ENCODE results near the gene MYO9A. TPM values are rescaled to one million over a fixed set of nuclear protein-coding genes. Genes with fewer than 3 reads are reported as not detected.

MYO9A gene
- total RNA-seq, 1 donor from 2014 or later: 111 TPM

DNA sequence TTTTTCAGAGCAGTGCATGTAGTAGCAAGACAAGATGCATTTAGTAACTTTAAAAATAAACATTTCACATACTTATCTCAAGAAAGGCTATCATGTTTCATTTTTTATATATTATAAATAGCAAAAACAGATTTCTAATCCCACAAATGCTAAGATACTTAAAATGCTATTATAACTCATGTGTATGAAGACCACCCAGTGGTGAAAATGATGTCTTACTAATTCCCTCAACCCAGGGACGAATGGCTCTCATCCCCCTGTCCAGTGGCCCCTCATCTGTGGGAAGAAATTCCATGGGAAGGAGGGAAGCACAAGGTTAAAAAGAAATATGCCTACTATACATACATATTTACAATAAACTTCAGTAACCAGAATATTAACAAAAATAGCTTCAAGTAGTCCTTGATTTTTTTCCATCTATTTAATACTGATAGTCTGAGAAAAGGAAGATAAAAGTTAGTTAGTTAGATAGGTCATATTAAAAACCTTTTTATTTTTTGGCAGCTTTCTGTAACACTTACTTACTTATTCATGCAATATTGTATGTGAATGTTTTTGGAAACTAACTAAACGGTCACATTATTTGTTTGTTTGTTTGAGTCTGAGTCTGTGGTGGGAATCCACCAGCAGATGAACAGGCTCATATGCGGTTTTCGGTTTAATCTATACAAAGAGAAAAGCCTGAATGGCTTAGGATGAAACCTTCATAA is 292.8 kb downstream of the MYO9A start:
- Mint-ChIP-seq H3K36me3 (ENCODE audit: unreplicated experiment) (peaks cover 23% of the 10 kb centered on the region), H3K4me1 (ENCODE audit: low read depth, unreplicated experiment) (peaks cover 19% of the 10 kb centered on the region)

GRCh38 chr15:71823801-71824200 is 294.1 kb downstream of the MYO9A start:
- Mint-ChIP-seq H3K27ac (ENCODE audit: unreplicated experiment) (no peak overlapping the region), H3K36me3 (ENCODE audit: unreplicated experiment) (peaks cover 26% of the 10 kb centered on the region), H3K4me1 (ENCODE audit: low read depth, unreplicated experiment) (peaks cover 17% of the 10 kb centered on the region), H3K27me3 (ENCODE audit: unreplicated experiment) (no peaks in the 10 kb centered on the region), H3K9me3 (ENCODE audit: unreplicated experiment) (no peaks in the 10 kb centered on the region), H3K4me3 (ENCODE audit: unreplicated experiment) (no peak overlapping the region)
- TF ChIP-seq, protein P1, sequence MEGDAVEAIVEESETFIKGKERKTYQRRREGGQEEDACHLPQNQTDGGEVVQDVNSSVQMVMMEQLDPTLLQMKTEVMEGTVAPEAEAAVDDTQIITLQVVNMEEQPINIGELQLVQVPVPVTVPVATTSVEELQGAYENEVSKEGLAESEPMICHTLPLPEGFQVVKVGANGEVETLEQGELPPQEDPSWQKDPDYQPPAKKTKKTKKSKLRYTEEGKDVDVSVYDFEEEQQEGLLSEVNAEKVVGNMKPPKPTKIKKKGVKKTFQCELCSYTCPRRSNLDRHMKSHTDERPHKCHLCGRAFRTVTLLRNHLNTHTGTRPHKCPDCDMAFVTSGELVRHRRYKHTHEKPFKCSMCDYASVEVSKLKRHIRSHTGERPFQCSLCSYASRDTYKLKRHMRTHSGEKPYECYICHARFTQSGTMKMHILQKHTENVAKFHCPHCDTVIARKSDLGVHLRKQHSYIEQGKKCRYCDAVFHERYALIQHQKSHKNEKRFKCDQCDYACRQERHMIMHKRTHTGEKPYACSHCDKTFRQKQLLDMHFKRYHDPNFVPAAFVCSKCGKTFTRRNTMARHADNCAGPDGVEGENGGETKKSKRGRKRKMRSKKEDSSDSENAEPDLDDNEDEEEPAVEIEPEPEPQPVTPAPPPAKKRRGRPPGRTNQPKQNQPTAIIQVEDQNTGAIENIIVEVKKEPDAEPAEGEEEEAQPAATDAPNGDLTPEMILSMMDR (IDR thresholded peaks at IDR 0.05; ENCODE audit: partially characterized antibody, unreplicated experiment): no peak
- DNase-seq: no peak

More for the DNA sequence above, 292.8 kb downstream of the MYO9A start:
- no peak for DNase-seq
- H3K27me3 Mint-ChIP-seq (ENCODE audit: unreplicated experiment): no peaks in the 10 kb centered on the region
- TF ChIP-seq, protein P1 (IDR thresholded peaks at IDR 0.05; ENCODE audit: partially characterized antibody, unreplicated experiment): no peak
- no peaks in the 10 kb centered on the region for H3K9me3 Mint-ChIP-seq (ENCODE audit: unreplicated experiment)
- H3K27ac Mint-ChIP-seq (ENCODE audit: unreplicated experiment): no peak overlapping the region
- no peak overlapping the region for H3K4me3 Mint-ChIP-seq (ENCODE audit: unreplicated experiment)

GRCh38 chr15:71822890-71823630 is 294.9 kb downstream of the MYO9A start:
- no peak for DNase-seq
- peaks cover 4% of the 10 kb centered on the region for H3K27me3 Mint-ChIP-seq (ENCODE audit: unreplicated experiment)
- H3K36me3 Mint-ChIP-seq (ENCODE audit: unreplicated experiment): peaks cover 28% of the 10 kb centered on the region
- no peak overlapping the region for H3K4me3 Mint-ChIP-seq (ENCODE audit: unreplicated experiment)
- peaks cover 17% of the 10 kb centered on the region for H3K4me1 Mint-ChIP-seq (ENCODE audit: low read depth, unreplicated experiment)
- TF ChIP-seq, protein P1 (IDR thresholded peaks at IDR 0.05; ENCODE audit: partially characterized antibody, unreplicated experiment): no peak
- no peak overlapping the region for H3K27ac Mint-ChIP-seq (ENCODE audit: unreplicated experiment)
- H3K9me3 Mint-ChIP-seq (ENCODE audit: unreplicated experiment): no peaks in the 10 kb centered on the region

GRCh38 chr15:71821547-71822129 is 296.3 kb downstream of the MYO9A start:
- H3K4me1 Mint-ChIP-seq (ENCODE audit: low read depth, unreplicated experiment): peaks cover 12% of the 10 kb centered on the region
- no peak overlapping the region for H3K27ac Mint-ChIP-seq (ENCODE audit: unreplicated experiment)
- peaks cover 2% of the 10 kb centered on the region for H3K9me3 Mint-ChIP-seq (ENCODE audit: unreplicated experiment)
- peaks cover 4% of the 10 kb centered on the region for H3K27me3 Mint-ChIP-seq (ENCODE audit: unreplicated experiment)
- DNase-seq: no peak
- H3K36me3 Mint-ChIP-seq (ENCODE audit: unreplicated experiment): peaks cover 35% of the 10 kb centered on the region
- H3K4me3 Mint-ChIP-seq (ENCODE audit: unreplicated experiment): no peak overlapping the region
- TF ChIP-seq, protein P1 (IDR thresholded peaks at IDR 0.05; ENCODE audit: partially characterized antibody, unreplicated experiment): no peak
